ENCODE data around the gene SKAP2.

- TF ChIP-seq EZH2phosphoT487 (IDR thresholded peaks at IDR 0.05; ENCODE audit: unreplicated experiment) = no peak
- TF ChIP-seq CREB1 (CRISPR knock-in tag; IDR thresholded peaks at IDR 0.05; ENCODE audit: low read depth) = no peak
- TF ChIP-seq CTCF (conservative IDR thresholded peaks at IDR 0.05; ENCODE audit: low read depth in 2 of 2) = no peak
- TF ChIP-seq EZH2 (IDR thresholded peaks at IDR 0.05; ENCODE audit: low read depth, unreplicated experiment) = no peak
- no peak for TF ChIP-seq POLR2AphosphoS5 (IDR thresholded peaks at IDR 0.05; ENCODE audit: low read depth)
- no peak for TF ChIP-seq STAT1 (IDR thresholded peaks at IDR 0.05; ENCODE audit: unreplicated experiment)
- TF ChIP-seq REST (IDR thresholded peaks at IDR 0.05; ENCODE audit: unreplicated experiment) = no peak
- no peak for TF ChIP-seq JUNB (IDR thresholded peaks at IDR 0.05; ENCODE audit: unreplicated experiment)
- TF ChIP-seq ZNF114 (CRISPR knock-in tag; IDR thresholded peaks at IDR 0.05) = no peak
- TF ChIP-seq ETS1 (IDR thresholded peaks at IDR 0.05) = no peak
These were observed 47.9 kb upstream of the SKAP2 start for GRCh38 chr7:26912338-26912737.

All from GM23338 (cell line).